Cardiac septum (tissue), 1 donor: ENCODE measurements around the gene CDH5. TPM values are rescaled to one million over a fixed set of nuclear protein-coding genes. Genes with fewer than 3 reads are reported as not detected.

Source experiments
- DNase-seq: peaks from one replicate; pipeline ENCODE4 v3.0.0-alpha.2; 2020; ENCODE audit warnings: low spot score
- intact Hi-C: fragments of 100-400 bp; cut with DNase I; formaldehyde crosslinking; loops from one replicate; pipeline ENCODE4 v1.14.0; 2022
- total RNA-seq: library from RNA; stranded (reverse); fragmentation: NEBNext Ultra II Directional; extraction: Animal tissue kit (Norgen Biotek cat#: 25700); gene quantifications from one replicate; pipeline ENCODE4 v1.2.1, GENCODE V29; 2021
- donor health status: DM: no; HTN: no; CAD: no.

The CDH5 gene
- total RNA-seq, 1 donor from 2014 or later = 51.9 TPM

GRCh38 chr16:66386629-66387622 is 20.4 kb downstream of the CDH5 start:
- peak; percentile 24 for DNase-seq
- intact Hi-C loops = no loop called here

- intact Hi-C loops = no loop called here
- DNase-seq = peak; percentile 36
Observed at GRCh38 chr16:66387817-66388332, 21.4 kb downstream of the CDH5 start.

DNA sequence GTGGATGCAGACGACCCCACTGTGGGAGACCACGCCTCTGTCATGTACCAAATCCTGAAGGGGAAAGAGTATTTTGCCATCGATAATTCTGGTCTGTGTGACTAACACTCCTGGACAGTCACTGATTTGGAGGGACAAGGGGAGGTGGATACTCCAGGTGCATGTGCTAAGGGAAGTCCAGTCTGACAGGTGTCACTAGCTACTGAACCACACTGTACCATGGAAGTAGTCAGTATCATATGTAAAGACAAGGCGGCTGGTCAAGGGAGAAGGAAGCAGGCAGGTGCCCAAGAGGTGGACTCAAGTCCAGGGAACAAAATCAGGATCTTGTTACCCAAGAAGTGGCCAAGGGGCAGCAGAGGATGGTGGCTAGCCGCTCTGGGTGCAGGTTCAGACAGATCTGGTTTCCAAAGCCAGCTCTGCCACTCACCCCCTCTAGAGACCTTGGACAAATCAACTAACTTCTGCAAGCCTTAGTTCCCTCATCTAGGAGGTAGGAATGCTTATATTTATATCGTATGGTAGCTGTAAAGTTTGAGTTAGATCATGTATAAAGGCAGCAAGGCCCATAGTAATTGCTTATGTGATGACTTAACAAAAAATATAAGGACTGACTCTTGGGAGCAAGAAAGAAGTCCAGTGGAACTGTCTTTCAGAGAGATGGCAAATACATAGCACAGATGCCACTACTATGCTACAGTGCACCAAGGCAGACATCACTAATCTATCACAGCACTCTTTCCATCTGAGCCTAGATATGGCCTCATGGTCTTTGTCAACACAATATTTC is 22.1 kb downstream of the CDH5 start:
- intact Hi-C loops = no loop called here
- DNase-seq = peak; percentile 41

GRCh38 chr16:66389256-66390176 is 23.0 kb downstream of the CDH5 start:
- peak; percentile 65 for DNase-seq
- intact Hi-C loops = no loop called here

DNA sequence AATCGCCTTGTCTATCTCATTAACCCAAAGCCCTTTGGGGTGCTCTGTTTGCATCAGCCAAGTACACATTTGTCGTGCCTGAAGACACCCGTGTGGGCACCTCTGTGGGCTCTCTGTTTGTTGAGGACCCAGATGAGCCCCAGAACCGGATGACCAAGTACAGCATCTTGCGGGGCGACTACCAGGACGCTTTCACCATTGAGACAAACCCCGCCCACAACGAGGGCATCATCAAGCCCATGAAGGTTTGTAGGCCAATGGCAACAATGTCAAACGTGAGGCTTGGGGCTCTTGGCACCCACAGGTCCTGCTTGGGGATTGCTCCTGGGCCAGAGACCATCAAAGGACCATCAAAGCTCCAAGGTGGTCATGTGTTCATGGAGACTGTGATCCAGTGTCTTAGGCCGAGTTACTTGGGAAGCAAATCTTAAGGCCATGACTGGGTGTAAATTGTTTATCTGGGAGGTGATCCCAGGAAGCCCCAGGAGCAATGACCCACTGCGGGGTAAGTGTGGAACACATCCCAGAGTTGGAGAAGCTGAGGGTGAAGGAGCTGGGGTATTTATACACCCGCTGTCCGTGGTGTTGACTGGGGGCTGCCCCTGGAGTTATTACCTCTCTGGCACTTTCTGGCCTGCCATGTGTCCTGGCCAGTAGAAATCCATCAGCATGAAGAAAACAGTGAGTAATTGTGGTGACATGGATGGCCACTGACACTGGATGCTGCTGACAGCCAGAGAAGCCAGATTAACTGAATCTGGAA is 24.0 kb downstream of the CDH5 start:
- intact Hi-C loops = no loop called here
- DNase-seq = peak; percentile 38

DNA sequence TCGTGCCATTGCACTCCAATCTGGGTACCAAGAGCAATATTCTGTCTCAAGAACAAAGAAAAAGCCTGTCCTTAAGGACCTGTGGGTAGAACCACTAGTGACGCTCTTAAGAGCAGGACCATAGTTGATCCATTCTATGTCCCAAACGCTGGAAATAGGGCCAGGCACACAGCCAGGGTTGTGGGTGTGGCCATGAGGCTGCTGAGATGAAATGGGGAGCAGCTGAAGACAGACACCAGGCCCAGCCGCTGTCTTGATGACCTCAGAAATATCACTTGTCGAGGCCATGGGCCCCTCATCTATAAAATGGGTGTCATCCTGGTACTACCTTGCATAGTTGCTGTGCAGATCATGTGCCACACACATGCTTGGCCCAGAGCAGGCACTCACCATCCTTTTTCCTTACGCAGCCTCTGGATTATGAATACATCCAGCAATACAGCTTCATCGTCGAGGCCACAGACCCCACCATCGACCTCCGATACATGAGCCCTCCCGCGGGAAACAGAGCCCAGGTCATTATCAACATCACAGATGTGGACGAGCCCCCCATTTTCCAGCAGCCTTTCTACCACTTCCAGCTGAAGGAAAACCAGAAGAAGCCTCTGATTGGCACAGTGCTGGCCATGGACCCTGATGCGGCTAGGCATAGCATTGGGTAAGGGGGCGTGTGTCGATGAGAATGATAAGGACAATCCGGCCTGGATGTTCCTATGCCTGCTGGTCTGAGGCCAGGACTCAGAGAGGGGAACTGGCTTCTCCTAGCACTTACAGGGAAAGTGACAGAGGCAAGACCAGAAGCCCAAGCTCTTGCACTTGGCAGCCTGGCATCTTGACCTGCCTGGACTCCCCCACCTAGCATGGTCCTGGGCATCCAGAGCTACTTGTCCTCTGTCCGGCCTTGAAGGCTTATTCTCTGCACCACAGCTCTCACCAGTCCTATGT is 25.5 kb downstream of the CDH5 start:
- intact Hi-C loops = no loop called here
- peak; percentile 41 for DNase-seq

DNA sequence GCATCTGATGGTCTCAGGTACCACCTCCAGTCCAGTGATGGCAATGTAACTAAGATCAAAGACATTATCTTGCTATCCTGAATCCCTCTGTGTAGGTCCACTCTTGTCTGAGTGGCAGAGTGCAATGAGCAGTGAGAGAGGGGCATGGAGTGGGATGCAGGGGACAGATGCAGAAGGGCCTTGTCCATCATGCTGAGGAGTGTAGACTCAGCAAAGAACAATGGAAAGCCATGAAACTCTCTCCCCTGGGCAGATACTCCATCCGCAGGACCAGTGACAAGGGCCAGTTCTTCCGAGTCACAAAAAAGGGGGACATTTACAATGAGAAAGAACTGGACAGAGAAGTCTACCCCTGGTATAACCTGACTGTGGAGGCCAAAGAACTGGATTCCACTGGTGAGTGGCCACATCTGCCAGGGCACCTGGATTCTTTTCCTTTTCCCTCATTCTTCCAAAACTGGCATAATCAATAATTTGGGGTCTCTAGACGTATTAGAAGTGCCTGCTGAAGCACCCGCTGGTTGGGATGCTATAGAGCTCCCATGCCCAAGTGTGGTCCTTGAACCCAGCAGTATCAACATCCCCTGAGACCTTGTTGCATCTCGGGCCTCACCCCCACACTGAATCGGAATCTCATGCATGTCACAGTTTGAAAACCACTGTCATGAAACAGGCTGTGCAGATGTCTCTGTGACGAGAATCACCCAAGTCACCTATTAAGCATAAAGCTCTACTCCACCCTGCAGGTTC is 29.5 kb downstream of the CDH5 start:
- intact Hi-C loops = no loop called here

DNA sequence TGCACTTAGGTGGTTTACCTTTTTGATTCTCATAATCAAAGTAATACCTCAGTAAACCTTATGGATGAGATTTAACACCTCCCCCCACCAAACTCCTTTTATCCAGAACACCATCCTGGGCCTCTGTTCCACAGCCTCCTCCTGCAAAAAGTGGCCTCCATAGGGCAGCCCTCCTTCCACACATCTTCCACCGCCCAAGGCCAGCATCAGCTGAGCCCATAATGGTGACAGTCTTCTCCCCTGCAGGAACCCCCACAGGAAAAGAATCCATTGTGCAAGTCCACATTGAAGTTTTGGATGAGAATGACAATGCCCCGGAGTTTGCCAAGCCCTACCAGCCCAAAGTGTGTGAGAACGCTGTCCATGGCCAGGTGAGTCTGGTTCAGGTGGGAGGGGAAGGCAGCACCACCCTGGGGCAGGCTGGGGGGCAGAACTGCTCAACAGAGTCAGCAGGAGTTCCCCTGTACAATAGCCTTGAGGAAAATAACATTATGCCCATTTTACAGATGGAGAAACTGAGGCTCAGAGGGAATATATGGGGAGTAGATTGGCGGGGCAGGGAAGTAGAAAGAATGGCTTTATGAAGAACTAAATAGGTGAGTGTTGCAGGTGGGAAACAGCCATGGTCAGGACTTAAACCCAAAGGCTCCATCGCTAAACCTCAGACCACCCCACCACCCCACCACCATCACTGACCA is 31.4 kb downstream of the CDH5 start:
- intact Hi-C loops = no loop called here
- peak; percentile 64 for DNase-seq

More for the DNA sequence above, 29.5 kb downstream of the CDH5 start:
- peak; percentile 58 for DNase-seq

- intact Hi-C loops = no loop called here
- no peak for DNase-seq
Observed at GRCh38 chr16:66399031-66399430, 32.5 kb downstream of the CDH5 start.

- peak; percentile 58 for DNase-seq
- intact Hi-C loops = loop anchor here (5.0 kb wide), 1 partner anchor 38 kb away; no protein-coding TSS in a partner anchor
Observed at GRCh38 chr16:66399930-66400329, 33.4 kb downstream of the CDH5 start.

- intact Hi-C loops = loop anchor here (5.0 kb wide), 1 partner anchor 38 kb away; no protein-coding TSS in a partner anchor
- no peak for DNase-seq
Observed at GRCh38 chr16:66400503-66401380, 34.3 kb downstream of the CDH5 start.

GRCh38 chr16:66401610-66402009 is 35.1 kb downstream of the CDH5 start:
- DNase-seq = peak; percentile 46
- intact Hi-C loops = loop anchor here (5.0 kb wide), 1 partner anchor 39 kb away; no protein-coding TSS in a partner anchor

DNA sequence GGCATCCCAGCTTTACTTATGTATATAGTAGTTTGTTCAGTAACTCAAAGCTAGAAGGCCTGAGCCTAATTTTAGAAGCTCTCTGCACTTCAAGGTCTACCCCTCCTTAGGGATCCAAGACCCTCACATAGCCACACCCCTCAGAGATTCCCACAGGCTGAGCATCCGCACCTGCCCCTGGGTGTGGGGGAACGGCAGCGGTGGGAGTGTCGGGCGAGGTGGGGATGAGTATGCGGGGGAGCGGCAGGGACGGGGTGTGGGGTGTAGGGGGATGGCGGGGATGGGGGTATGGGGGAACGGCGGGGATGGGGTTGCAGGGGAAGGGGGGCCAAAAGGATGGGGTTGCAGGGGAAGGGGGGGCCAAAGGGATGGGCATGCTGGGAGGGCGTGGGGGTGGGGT is 35.7 kb downstream of the CDH5 start:
- intact Hi-C loops = loop anchor here (5.0 kb wide), 1 partner anchor 40 kb away; no protein-coding TSS in a partner anchor

DNA sequence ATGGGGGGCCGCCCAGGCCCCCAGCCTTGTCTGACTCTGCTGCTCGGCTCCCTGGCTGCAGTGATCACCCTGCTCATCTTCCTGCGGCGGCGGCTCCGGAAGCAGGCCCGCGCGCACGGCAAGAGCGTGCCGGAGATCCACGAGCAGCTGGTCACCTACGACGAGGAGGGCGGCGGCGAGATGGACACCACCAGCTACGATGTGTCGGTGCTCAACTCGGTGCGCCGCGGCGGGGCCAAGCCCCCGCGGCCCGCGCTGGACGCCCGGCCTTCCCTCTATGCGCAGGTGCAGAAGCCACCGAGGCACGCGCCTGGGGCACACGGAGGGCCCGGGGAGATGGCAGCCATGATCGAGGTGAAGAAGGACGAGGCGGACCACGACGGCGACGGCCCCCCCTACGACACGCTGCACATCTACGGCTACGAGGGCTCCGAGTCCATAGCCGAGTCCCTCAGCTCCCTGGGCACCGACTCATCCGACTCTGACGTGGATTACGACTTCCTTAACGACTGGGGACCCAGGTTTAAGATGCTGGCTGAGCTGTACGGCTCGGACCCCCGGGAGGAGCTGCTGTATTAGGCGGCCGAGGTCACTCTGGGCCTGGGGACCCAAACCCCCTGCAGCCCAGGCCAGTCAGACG is 36.2 kb downstream of the CDH5 start:
- DNase-seq = no peak
- intact Hi-C loops = loop anchor here (5.0 kb wide), 1 partner anchor 40 kb away; no protein-coding TSS in a partner anchor

More for the DNA sequence above, 35.7 kb downstream of the CDH5 start:
- DNase-seq = no peak
